Transverse colon (tissue), 4 donors: ENCODE data around the gene EIF6. TPM values are rescaled to one million over a fixed set of nuclear protein-coding genes. Genes with fewer than 3 reads are reported as not detected.

Experiments
- DNase-seq: peaks from one replicate; pipeline ENCODE4 v3.0.0-alpha.2; 2019
- H3K27ac ChIP-seq, 4 donors: fragments of 200-600 bp; sonication (generic); 2 replicates each; pipeline ENCODE4 v1.5.1; 2016 to 2018; ENCODE audit warnings: inconsistent platforms in 4 of 4
- H3K27me3 ChIP-seq: fragments of 200-600 bp; sonication (generic); 2 replicates; pipeline ENCODE4 v1.5.1; 2017; ENCODE audit warnings: inconsistent platforms
- H3K36me3 ChIP-seq, 4 donors: fragments of 200-600 bp; sonication (generic); 2 replicates each; pipeline ENCODE4 v1.5.1; 2017 to 2019; ENCODE audit warnings: inconsistent platforms in 4 of 4
- H3K4me1 ChIP-seq, 4 donors: fragments of 200-600 bp; sonication (generic); 2 replicates each; pipeline ENCODE4 v1.5.1; 2017 to 2020; ENCODE audit warnings: inconsistent platforms in 4 of 4
- H3K4me3 ChIP-seq, 4 donors: fragments of 200-600 bp; sonication (generic); 1 replicate in 1 of 4; 2 replicates in 3 of 4; pipeline versions ENCODE4 v1.5.1 to v1.6.1; 2017 to 2019; ENCODE audit warnings: inconsistent platforms in 4 of 4
- H3K9me3 ChIP-seq, 2 donors: fragments of 200-600 bp; sonication (generic); 2 replicates each; pipeline ENCODE4 v1.5.1; 2017 to 2019; ENCODE audit warnings: inconsistent platforms in 2 of 2
- EP300 ChIP-seq: sonication (generic); formaldehyde crosslinking; IDR thresholded peaks from one replicate; pipeline ENCODE4 v1.6.1; 2017; ENCODE audit warnings: antibody characterized with exemption, low read depth
- POLR2A ChIP-seq: fragments of 450-650 bp; IDR thresholded peaks from one replicate; pipeline ENCODE4 v1.6.1; 2016; ENCODE audit warnings: antibody characterized with exemption, mild to moderate bottlenecking, moderate library complexity
- POLR2AphosphoS5 ChIP-seq, 3 donors: sonication (generic); formaldehyde crosslinking; IDR thresholded peaks; one replicate each; pipeline ENCODE4 v1.6.1; 2016; ENCODE audit warnings: antibody characterized with exemption in 3 of 3
- WGBS, 2 donors: methylation state at CpG; one replicate each; pipeline ENCODE4 v1.1.5; 2018; ENCODE audit warnings: low coverage in 1 of 2; 5-methylcytosine and 5-hydroxymethylcytosine counted together
- in situ Hi-C, 4 donors: fragments of 200-750 bp; cut with MboI; loops; one replicate each; pipeline versions ENCODE4 v1.15.0 to v1.15.1; 2017; ENCODE audit warnings: low sequenced_read_pairs in 3 of 4, low pct_ligation_motif_present in 1 of 4, low pct_unique_long_range_greater_than_20kb in 1 of 4
- intact Hi-C: fragments of 100-400 bp; cut with DNase I; formaldehyde crosslinking; loops from one replicate; pipeline ENCODE4 v1.15.1; 2023; ENCODE audit warnings: low total_unique reads
- total RNA-seq, 4 donors: library from RNA; depleted of rRNA; stranded (reverse); fragments of >200 nt; gene quantifications; one replicate each; pipeline ENCODE4 v1.1.0, GENCODE V29; 2016
- TF ChIP-seq, protein P1 (sequence below), 5 experiments: fragments of 200-600 bp in 3 of 5; fragments of 450-650 bp in 2 of 5; sonication (generic) in 3 of 5; IDR thresholded peaks; 1 replicate in 2 of 5; 2 replicates in 3 of 5; pipeline ENCODE4 v1.5.1; 2016 to 2017; ENCODE audit warnings: antibody characterized with exemption in 5 of 5, inconsistent platforms in 3 of 5, mild to moderate bottlenecking in 2 of 5, moderate library complexity in 1 of 5

Gene EIF6
- total RNA-seq, 4 donors from 2014 or later, result 54.9 to 168 (median 100) TPM

DNA sequence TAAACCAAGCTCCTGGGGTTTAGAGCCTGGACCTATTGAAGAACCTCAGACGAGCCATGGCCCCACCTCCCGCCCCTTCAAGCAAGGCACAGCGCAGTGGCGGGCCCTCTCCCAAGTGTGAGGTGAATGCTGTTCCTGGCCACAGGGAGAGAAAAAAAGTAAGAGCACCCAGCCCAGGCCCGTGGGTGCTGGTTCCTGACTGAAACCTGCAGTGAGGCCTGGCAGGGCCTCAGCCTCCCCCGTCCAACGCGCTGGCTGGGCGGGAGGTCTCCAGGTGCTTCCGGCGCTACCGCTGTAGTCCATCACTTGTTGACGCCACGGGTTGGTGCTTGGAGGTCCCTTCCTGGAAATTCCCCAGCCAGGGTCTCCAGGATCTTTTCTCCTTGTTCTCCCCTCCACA is 13.2 kb upstream of the EIF6 start:
- 88% methylated on average over 14 of the region's 14 CpGs; no CpG with 5 or more reads in 1 of the 2 donors for WGBS, 2 donors
- no peak for TF ChIP-seq EP300
- TF ChIP-seq, protein P1, sequence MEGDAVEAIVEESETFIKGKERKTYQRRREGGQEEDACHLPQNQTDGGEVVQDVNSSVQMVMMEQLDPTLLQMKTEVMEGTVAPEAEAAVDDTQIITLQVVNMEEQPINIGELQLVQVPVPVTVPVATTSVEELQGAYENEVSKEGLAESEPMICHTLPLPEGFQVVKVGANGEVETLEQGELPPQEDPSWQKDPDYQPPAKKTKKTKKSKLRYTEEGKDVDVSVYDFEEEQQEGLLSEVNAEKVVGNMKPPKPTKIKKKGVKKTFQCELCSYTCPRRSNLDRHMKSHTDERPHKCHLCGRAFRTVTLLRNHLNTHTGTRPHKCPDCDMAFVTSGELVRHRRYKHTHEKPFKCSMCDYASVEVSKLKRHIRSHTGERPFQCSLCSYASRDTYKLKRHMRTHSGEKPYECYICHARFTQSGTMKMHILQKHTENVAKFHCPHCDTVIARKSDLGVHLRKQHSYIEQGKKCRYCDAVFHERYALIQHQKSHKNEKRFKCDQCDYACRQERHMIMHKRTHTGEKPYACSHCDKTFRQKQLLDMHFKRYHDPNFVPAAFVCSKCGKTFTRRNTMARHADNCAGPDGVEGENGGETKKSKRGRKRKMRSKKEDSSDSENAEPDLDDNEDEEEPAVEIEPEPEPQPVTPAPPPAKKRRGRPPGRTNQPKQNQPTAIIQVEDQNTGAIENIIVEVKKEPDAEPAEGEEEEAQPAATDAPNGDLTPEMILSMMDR (IDR thresholded peaks at IDR 0.05), result no peak
- TF ChIP-seq POLR2A, result no peak
- TF ChIP-seq POLR2AphosphoS5 (IDR thresholded peaks at IDR 0.05), result no peak
- intact Hi-C loops (no loop called here), in situ Hi-C loops (loop anchor here in 1 of 4 donors (10.0 kb wide), 1 partner anchor 147 kb away; no protein-coding TSS in a partner anchor)
- Histone ChIP-seq H3K27me3 (peaks cover 8% of the 10 kb centered on the region), H3K4me3 (no peak overlapping the region), H3K9me3 (no peaks in the 10 kb centered on the region), H3K4me1 (peaks cover 0 to 7% (median 0%) of the 10 kb centered on the region in 4 donors), H3K36me3 (no peaks in the 10 kb centered on the region), H3K27ac (no peak overlapping the region)
- no peak for DNase-seq

DNA sequence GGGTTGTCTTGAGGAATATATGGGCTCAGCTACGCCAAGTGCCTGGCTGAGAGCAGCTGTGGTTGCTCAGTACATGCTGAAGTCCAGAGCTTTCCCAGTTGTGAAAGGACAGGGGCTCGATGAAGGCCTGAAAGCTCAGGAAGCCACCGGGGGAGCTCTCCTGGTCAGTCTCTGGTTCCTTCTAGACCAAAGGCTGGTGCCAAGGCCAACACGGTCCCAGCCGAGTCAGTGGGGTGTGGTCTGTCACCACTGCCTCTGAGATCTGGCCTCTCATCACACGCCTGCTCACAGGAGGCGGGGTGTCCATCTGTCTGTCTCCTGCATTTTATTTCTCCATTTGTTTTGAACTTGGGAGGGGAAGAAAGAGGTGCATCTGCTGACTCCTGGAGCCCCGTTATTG is 12.6 kb upstream of the EIF6 start:
- no peak for DNase-seq
- Histone ChIP-seq H3K9me3 (no peaks in the 10 kb centered on the region), H3K27me3 (peaks cover 8% of the 10 kb centered on the region), H3K4me1 (peaks cover 0 to 5% (median 0%) of the 10 kb centered on the region in 4 donors), H3K27ac (no peak overlapping the region), H3K4me3 (no peak overlapping the region), H3K36me3 (no peaks in the 10 kb centered on the region)
- TF ChIP-seq POLR2AphosphoS5 (IDR thresholded peaks at IDR 0.05), result no peak
- no peak for TF ChIP-seq POLR2A
- no peak for TF ChIP-seq EP300
- TF ChIP-seq, protein P1 (IDR thresholded peaks at IDR 0.05), result no peak
- in situ Hi-C loops, result loop anchor here in 1 of 4 donors (10.0 kb wide), 1 partner anchor 148 kb away; no protein-coding TSS in a partner anchor
- intact Hi-C loops, result no loop called here
- WGBS, 2 donors, result 58% methylated on average over 8 of the region's 8 CpGs; no CpG with 5 or more reads in 1 of the 2 donors

DNA sequence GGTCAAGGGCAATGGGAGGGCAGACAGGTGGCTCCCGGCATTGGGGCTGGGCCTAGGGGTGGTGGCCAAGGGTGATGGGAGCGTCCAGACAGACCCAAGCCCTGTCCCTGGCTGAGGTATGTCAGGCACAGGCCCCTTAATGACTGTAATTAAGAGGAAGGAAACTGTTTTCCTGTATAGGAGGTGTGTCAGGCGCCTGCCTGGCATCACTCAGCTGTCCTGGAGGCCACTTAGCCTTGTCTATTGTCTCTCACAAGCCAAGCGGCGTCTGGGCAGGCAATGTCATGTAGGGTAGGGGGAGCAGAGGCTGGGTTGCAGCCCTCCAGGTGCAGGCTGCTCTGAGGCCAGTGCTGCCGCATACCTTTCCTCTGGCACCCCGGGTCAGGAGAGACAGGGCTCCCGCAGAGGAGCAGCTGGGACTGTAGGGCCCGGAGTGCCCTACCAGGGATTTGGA is 11.6 kb upstream of the EIF6 start:
- H3K27ac ChIP-seq, result no peak overlapping the region
- 74% methylated on average over 8 of the region's 9 CpGs; no CpG with 5 or more reads in 1 of the 2 donors for WGBS, 2 donors
- DNase-seq, result no peak

DNA sequence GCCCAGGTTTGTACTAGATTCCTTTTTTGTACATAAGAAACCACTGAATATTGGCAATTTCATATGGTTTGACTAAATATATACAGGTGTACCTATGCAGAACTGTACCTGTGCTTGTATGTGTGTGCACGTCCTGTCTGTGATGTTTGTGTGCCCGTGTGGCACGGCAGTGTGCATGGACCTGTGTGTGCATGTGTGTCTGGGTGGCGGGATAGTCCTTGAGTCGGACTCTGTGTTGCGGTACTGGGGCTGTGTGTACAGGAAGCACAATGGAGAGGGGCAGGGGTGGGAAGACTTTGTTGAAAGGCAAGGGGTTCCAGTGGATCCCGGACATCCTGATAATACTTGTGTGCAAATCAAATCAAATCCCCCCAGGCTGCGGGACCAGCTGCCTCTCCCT is 11.1 kb upstream of the EIF6 start:
- Histone ChIP-seq H3K4me3 (no peak overlapping the region), H3K36me3 (no peaks in the 10 kb centered on the region), H3K27me3 (peaks cover 8% of the 10 kb centered on the region), H3K27ac (no peak overlapping the region), H3K9me3 (no peaks in the 10 kb centered on the region), H3K4me1 (peaks cover 0 to 5% (median 0%) of the 10 kb centered on the region in 4 donors)
- WGBS, 2 donors, result 87 to 90% methylated on average over 6 to 8 of the region's 8 CpGs
- in situ Hi-C loops (loop anchor here in 1 of 4 donors (10.0 kb wide), 1 partner anchor 149 kb away; no protein-coding TSS in a partner anchor), intact Hi-C loops (no loop called here)
- TF ChIP-seq EP300 (no peak), POLR2A (no peak), POLR2AphosphoS5 (IDR thresholded peaks at IDR 0.05) (no peak)
- TF ChIP-seq, protein P1 (IDR thresholded peaks at IDR 0.05), result no peak
- no peak for DNase-seq

More for the DNA sequence above, 11.6 kb upstream of the EIF6 start:
- peaks cover 8% of the 10 kb centered on the region for H3K27me3 ChIP-seq
- no peak overlapping the region for H3K4me3 ChIP-seq
- no peak for TF ChIP-seq EP300
- no peak for TF ChIP-seq POLR2A
- TF ChIP-seq, protein P1 (IDR thresholded peaks at IDR 0.05), result no peak
- intact Hi-C loops (no loop called here), in situ Hi-C loops (loop anchor here in 1 of 4 donors (10.0 kb wide), 1 partner anchor 149 kb away; no protein-coding TSS in a partner anchor)
- peaks cover 0 to 5% (median 0%) of the 10 kb centered on the region in 4 donors for H3K4me1 ChIP-seq
- H3K36me3 ChIP-seq, result no peaks in the 10 kb centered on the region
- H3K9me3 ChIP-seq, result no peaks in the 10 kb centered on the region
